Activated gamma-delta T cell treated with Interleukin-2 at 50 U/mL for 16 hours (primary cell): ENCODE results near the gene TFDP1.

ENCODE experiments used
- DNase-seq: peaks from one replicate; pipeline ENCODE4 v3.0.0-alpha.2; 2020

Gene TFDP1

GRCh38 chr13:113669231-113669754, 84.7 kb downstream of the TFDP1 start:
- no peak for DNase-seq

GRCh38 chr13:113669755-113670341, 85.3 kb downstream of the TFDP1 start:
- no peak for DNase-seq

DNA sequence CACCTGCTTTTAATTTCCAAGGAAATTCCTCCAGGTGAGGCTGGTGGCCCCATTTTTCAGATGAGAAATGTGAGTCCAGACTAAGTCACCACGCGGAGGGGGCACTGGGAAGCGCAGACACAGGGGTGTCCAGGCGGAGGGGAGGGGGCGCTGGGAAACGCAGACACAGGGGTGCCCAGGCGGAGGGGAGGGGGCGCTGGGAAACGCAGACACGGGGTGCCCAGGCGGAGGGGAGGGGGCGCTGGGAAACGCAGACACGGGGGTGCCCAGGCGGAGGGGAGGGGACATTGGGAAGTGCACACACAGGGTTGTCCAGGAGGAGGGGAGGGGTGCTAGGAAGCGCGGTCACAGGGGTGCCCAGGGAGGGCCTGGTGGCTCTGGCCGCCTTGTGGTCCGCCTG, 86.0 kb downstream of the TFDP1 start:
- no peak for DNase-seq

DNA sequence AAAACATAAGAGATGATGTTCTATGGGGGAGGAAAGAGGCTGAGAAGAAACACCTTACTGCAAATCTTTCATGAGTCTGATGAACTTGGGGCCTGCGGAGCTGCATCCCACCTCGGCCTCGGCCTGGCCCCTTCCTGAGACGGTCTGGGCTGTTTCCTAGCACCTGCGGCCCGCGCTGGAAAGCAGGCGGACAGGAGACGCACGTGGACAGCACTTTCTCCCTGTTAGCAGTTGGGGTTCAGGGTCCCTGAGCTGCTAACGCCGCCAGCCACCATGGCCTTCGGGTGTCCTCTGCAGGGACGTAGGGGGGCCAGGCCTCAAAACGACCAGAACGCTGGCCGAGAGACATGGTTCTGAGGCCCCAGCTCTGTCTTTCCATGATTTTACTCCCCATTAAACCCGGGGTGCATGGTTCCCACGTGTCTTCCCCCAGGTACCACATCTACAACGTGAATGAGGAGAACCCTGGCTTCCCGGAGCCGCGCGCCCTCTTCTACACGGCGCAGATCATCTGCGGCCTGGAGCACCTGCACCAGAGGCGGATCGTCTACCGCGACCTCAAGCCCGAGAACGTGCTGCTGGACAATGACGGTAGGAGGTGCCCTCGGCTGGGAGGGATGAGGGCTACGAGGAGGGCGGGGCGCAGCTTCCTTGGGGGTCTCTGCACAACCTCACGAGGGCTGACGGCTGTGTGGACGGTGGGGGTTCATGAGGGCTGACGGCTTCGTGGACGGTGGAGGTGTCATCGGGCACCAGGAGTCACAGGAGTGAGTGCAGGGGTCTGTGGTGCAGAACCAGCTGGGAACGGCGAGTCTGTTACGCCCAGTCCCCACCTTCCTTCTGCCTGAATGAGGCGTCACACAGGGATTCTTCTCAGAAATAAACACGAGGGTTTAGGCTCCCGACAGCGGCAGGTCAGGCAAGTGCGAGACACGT, 86.8 kb downstream of the TFDP1 start:
- no peak for DNase-seq

GRCh38 chr13:113672002-113672651, 87.6 kb downstream of the TFDP1 start:
- DNase-seq = no peak
